Spinal cord (tissue), 10 donors: ENCODE data around the gene CXXC5. TPM values are rescaled to one million over a fixed set of nuclear protein-coding genes. Genes with fewer than 3 reads are reported as not detected.
"Not testable (repeated sequence)": the region's sequence is repeated elsewhere in the genome, so short reads cannot be mapped to it uniquely, and the experiment has no call there.

Experiments used
- DNase-seq, 6 donors: peaks; one replicate each; pipeline versions ENCODE4 v3.0.0 to v3.0.0-alpha.2; 2013 to 2015; ENCODE audit warnings: low spot score in 6 of 6, low read depth in 4 of 6
- H3K27ac ChIP-seq: one replicate; pipeline ENCODE4 v1.5.1; 2013; ENCODE audit warnings: low read depth, low read length, control low read depth
- H3K27me3 ChIP-seq: one replicate; pipeline ENCODE4 v1.6.1; 2013; ENCODE audit warnings: low read length; ENCODE audit not compliant: control insufficient read depth, insufficient read depth
- H3K36me3 ChIP-seq: one replicate; pipeline ENCODE4 v1.6.1; 2013; ENCODE audit warnings: low read length; ENCODE audit not compliant: control insufficient read depth, insufficient read depth
- H3K4me1 ChIP-seq: one replicate; pipeline ENCODE4 v1.6.1; 2013; ENCODE audit warnings: low read length; ENCODE audit not compliant: control insufficient read depth, insufficient read depth
- H3K4me3 ChIP-seq: one replicate; pipeline ENCODE4 v1.5.1; 2013; ENCODE audit warnings: low read depth, low read length, control low read depth
- H3K9me3 ChIP-seq: one replicate; pipeline ENCODE4 v1.6.1; 2013; ENCODE audit warnings: low read length; ENCODE audit not compliant: control insufficient read depth, insufficient read depth
- WGBS: methylation state at CpG from one replicate; pipeline ENCODE4 v1.1.5; 2013; ENCODE audit warnings: missing lambda C conversion rate; ENCODE audit not compliant: insufficient coverage; 5-methylcytosine and 5-hydroxymethylcytosine counted together
- polyA plus RNA-seq, 2 donors: library from polyadenylated mRNA; unstranded; fragments of 120-200 nt; gene quantifications; one replicate each; pipeline ENCODE4 v1.2.1, GENCODE V29; 2013; ENCODE audit not compliant: insufficient read length in 2 of 2
- total RNA-seq, 2 donors: library from RNA; depleted of rRNA in 1 of 2; stranded (reverse); fragments of 120-200 nt in 1 of 2; fragments of >200 nt in 1 of 2; gene quantifications; one replicate each; pipeline versions ENCODE4 v1.2.3 to v1.2.4, GENCODE V29; 2013 to 2014
- donor health status: healthy.

CXXC5 gene
- total and polyA plus RNA-seq, 4 donors = 71.5 to 137 (median 108) TPM

DNA sequence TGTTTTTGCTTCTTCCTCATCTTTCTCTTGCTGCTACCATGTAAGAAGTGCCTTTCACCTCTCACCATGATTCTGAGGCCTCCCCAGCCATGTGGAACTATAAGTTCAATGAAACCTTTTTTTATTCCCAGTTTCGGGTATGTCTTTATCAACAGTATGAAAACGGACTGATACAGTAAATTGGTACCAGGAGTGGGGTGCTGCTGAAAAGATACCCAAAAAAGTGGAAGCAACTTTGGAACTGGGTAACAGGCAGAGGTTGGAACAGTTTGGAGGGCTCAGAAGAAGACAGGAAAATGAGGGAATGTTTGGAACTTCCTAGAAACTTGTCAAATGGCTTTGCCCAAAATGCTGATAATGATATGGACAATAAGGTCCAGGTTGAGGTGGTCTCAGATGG, 70.3 kb downstream of the CXXC5 start:
- not testable (repeated sequence) for H3K4me1 ChIP-seq, H3K27ac ChIP-seq, DNase-seq, H3K9me3 ChIP-seq, H3K36me3 ChIP-seq, H3K27me3 ChIP-seq, H3K4me3 ChIP-seq
- 96% methylated on average over 2 of the region's 2 CpGs for WGBS

DNA sequence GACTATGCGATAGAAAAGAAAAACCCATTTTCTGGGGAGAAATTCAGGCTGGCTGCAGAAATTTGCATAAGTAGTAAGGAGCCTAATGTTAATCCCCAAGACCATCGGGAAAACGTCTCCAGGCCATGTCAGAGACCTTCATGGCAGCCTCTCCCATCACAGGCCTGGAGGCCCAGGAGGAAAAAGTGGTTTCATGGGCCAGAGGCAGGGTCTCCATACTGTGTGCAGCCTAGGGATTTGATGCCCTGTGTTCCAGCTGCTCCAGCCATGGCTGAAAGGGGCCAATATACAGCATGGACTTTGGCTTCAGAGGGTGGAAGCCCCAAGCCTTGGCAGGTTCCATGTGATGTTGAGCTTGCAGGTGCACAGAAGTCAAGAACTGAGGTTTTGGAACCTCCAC, 71.8 kb downstream of the CXXC5 start:
- DNase-seq, H3K27ac ChIP-seq, H3K4me1 ChIP-seq, H3K36me3 ChIP-seq, H3K9me3 ChIP-seq, H3K27me3 ChIP-seq, H3K4me3 ChIP-seq: not testable (repeated sequence)
- WGBS = 100% methylated on average over 2 of the region's 3 CpGs

DNA sequence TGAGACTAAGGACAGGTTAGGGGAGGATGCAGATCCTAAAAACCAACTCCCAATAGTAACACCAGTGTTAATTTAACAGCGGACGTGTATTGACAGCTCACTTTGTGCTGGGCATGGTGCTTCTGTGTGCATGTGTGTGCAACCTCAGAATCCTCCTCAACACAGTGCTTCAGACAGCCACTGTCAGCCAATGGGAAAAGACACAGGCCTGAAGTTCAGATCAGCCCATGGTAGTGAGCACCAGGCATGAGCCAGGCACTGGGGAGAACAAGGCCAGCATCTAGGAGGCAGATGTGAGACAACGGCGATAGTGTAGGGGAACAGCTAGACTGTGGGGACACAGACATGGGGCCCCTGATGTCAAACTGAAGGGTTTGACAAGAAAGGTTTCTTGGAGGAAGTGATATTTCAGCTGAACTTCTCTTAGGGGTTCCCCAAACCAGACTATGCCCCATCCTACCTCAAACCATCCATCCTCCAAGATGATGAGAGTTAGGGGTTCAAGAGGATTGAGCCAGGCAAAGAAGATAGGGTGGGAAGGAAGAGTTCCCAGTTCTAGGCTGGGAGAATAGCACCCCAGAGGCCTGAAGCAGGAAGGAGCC, 75.9 kb downstream of the CXXC5 start:
- H3K4me1 ChIP-seq = peaks cover 19% of the 10 kb centered on the region
- no peak for DNase-seq
- no peaks in the 10 kb centered on the region for H3K9me3 ChIP-seq
- 100% methylated on average over 4 of the region's 4 CpGs for WGBS
- H3K4me3 ChIP-seq = no peak overlapping the region
- H3K27me3 ChIP-seq = no peaks in the 10 kb centered on the region
- no peak overlapping the region for H3K27ac ChIP-seq
- H3K36me3 ChIP-seq = peaks cover 5% of the 10 kb centered on the region

DNA sequence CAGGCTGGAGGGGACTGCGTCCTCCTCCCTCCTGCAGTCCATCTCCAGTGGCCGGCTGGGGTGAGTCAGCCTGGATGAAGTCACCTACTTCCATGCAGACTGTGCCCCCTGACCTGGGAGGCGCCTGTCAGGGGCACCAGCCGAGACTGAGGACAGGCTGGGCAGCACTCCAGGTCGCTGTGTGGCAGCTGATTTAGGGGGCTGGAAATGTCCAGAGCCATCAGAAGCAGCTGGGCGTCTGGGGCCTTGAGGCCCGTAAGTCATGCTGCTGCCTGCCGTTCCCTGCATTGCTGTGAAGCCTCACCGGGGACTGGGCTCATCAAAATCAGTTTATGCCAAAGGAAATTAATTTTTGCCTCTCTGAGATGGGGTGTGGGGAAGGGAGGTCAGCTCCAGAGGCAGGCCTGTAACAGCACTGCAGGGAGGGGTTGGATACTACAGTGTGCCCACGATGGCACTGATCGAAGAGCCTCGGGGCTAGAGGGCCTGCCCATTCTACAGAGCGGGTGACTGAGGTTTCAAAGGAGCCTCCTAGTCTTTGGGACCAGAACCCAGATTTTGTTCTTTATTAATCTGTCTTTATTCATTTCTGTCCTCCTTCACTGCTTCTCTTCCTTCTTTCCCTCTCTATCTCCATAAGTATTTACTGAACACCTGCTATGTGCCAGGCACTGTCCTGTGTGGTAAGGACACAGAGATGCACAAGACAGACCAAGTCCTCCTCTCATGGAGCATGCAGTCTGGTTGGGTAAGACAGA, 77.1 kb downstream of the CXXC5 start:
- WGBS = 53% methylated on average over 13 of the region's 13 CpGs
- H3K4me1 ChIP-seq = peaks cover 19% of the 10 kb centered on the region
- peak in 1 of 6 donors; percentile 74 for DNase-seq
- no peaks in the 10 kb centered on the region for H3K27me3 ChIP-seq
- no peaks in the 10 kb centered on the region for H3K9me3 ChIP-seq
- H3K27ac ChIP-seq = peak overlapping the region; percentile 43
- no peak overlapping the region for H3K4me3 ChIP-seq
- peaks cover 5% of the 10 kb centered on the region for H3K36me3 ChIP-seq

DNA sequence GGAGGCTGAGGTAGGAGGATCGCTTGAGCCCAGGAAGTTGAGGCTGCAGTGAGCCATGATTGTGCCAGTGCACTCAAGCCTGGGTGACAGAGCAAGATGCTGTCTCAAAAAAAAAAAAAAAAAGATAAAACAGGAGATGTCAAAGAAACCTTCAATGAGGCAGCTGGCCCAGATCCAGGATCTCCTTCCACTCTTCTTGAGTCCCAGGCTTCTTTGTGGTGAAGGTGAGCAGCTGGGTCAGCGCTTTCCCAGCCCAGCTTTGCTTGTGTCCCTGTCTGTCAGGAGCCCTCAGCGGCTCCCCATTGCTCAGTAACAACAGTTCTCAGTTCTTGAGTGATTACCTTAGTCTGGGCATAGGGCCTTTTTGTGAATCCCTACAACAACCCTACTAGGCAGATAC, 78.1 kb downstream of the CXXC5 start:
- no peak for DNase-seq
- Histone ChIP-seq H3K4me3 (no peak overlapping the region), H3K9me3 (no peaks in the 10 kb centered on the region), H3K4me1 (peaks cover 19% of the 10 kb centered on the region), H3K36me3 (peaks cover 5% of the 10 kb centered on the region), H3K27ac (no peak overlapping the region), H3K27me3 (no peaks in the 10 kb centered on the region)
- WGBS = 59% methylated on average over 3 of the region's 3 CpGs

DNA sequence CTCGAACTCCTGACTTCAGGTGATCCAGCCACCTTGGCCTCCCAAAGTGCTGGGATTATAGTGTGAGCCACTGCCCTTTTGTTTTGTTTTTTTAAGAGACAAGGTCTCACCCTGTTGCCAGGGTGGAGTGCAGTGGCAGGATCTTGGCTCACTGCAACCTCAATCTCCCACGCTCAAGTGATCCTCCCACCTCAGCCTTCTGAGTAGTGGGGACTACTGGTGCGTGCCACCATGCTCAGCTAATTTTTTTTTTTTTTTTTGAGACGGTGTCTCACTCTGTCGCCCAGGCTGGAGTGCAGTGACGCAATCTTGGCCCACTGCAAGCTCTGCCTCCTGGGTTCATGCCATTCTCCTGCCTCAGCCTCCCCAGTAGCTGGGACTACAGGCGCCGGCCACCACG, 79.5 kb downstream of the CXXC5 start:
- not testable (repeated sequence) for DNase-seq, H3K36me3 ChIP-seq, H3K4me3 ChIP-seq, H3K27me3 ChIP-seq, H3K27ac ChIP-seq, H3K9me3 ChIP-seq
- 74% methylated on average over 4 of the region's 9 CpGs for WGBS
- peaks cover 19% of the 10 kb centered on the region for H3K4me1 ChIP-seq

DNA sequence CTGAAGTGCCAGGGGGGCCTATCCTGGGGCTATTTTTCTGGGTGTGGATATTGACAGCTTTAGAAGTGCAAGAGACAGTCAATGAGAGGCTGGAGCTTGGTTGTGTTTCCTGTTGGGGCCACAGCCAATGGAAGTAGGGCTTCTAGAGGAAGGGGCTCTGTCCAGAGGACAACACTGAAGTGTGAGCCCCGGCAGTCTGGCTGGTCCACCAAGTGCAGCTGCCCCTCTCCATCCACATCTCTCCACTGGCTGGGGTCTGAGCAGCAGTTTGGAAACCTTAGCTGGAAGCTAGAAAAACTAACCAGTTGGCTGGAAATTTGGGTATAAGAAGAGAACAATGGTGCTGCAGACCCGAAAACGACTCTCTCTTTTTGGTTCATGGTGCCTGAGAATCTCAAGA, 83.1 kb downstream of the CXXC5 start:
- no peaks in the 10 kb centered on the region for H3K9me3 ChIP-seq
- no peaks in the 10 kb centered on the region for H3K36me3 ChIP-seq
- H3K4me1 ChIP-seq = peaks cover 29% of the 10 kb centered on the region
- no peak overlapping the region for H3K27ac ChIP-seq
- H3K27me3 ChIP-seq = no peaks in the 10 kb centered on the region
- no peak overlapping the region for H3K4me3 ChIP-seq
- DNase-seq = no peak
- 72% methylated on average over 2 of the region's 3 CpGs for WGBS

DNA sequence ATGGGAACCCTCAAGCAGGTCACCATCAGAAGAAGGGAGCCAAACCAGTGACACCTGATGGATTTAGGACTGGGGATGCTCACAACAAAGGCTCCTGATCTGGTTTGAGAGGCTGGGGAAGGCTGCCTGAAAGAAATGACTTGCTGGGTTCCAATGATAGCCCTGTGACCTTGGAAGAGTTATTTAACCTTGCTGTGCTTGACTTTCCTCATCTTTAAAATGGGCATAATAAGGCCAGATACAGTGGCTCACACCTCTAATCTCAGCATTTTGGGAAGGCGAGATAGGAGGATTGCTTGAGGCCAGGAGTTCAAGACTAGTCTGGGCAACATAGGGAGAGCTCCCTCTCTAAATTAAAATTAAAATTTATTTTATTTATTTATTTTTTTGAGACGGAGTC, 83.9 kb downstream of the CXXC5 start:
- no peak overlapping the region for H3K27ac ChIP-seq
- no peak for DNase-seq
- no peaks in the 10 kb centered on the region for H3K9me3 ChIP-seq
- WGBS = 100% methylated on average over 1 of the region's 2 CpGs
- no peaks in the 10 kb centered on the region for H3K36me3 ChIP-seq
- no peak overlapping the region for H3K4me3 ChIP-seq
- H3K4me1 ChIP-seq = peaks cover 27% of the 10 kb centered on the region
- H3K27me3 ChIP-seq = no peaks in the 10 kb centered on the region

DNA sequence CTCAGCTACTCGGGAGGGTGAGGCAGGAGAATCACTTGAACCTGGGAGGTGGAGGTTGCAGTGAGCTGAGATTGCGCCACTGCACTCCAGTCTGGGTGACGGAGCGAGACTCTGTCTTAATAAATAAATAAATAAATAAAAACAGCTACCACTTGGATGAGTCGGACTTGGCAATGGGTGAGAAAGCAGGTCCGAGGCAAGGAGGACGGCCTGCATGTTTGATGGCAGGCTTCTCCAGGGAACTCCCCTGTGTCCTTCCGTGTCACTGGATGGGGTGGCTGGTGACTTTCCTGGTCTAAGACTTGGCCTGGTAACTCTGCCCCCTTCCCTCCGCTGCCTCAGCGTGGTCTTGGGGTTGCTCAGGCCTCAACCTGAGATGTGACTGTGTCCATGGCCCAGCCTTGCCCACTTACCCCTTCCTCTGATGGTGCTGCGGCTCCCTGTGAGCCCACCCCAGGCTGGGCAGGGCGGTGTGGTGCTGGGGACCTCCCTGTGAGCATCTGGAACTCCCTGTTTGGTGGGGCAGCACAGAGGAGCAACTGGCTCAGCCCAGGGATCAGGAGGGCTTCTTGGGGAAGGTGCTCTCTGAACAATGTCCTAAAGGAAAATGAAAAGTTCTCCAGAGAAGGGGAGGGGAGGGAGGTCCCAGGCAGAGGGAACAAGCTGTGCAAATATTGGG, 85.0 kb downstream of the CXXC5 start:
- Histone ChIP-seq H3K4me1 (peaks cover 31% of the 10 kb centered on the region), H3K36me3 (no peaks in the 10 kb centered on the region), H3K27ac (peak overlapping the region; percentile 98), H3K9me3 (no peaks in the 10 kb centered on the region), H3K27me3 (no peaks in the 10 kb centered on the region), H3K4me3 (no peak overlapping the region)
- WGBS = 93% methylated on average over 8 of the region's 12 CpGs
- DNase-seq = no peak
